Measurements from ENCODE around the gene NDFIP1. TPM values are rescaled to one million over a fixed set of nuclear protein-coding genes. Genes with fewer than 3 reads are reported as not detected.

NDFIP1 gene
- total RNA-seq, 1 experiment from 2014 or later, result 37.8 TPM

GRCh38 chr5:142132916-142133315 lies 24.3 kb downstream of the NDFIP1 start:
- Histone ChIP-seq H3K27me3 (ENCODE audit: insufficient read depth, low read length) (no peaks in the 10 kb centered on the region), H3K4me2 (ENCODE audit: low read length) (no peak overlapping the region), H3K9me2 (ENCODE audit: insufficient read depth) (no peaks in the 10 kb centered on the region), H2AFZ (ENCODE audit: low read depth, low read length, poor library complexity, severe bottlenecking) (no peak overlapping the region), H3K27ac (ENCODE audit: low read depth, low read length) (no peak overlapping the region), H3K4me1 (ENCODE audit: control insufficient read depth in 1 of 2, insufficient read depth in 2 of 2, low read length in 2 of 2) (no peaks in the 10 kb centered on the region), H3K9me3 (ENCODE audit: control insufficient read depth in 1 of 2, insufficient read depth in 1 of 2, low read depth in 1 of 2, low read length in 2 of 2) (no peaks in the 10 kb centered on the region), H4K20me1 (ENCODE audit: insufficient read depth) (no peaks in the 10 kb centered on the region), H3K79me2 (ENCODE audit: insufficient read depth, low read length) (peaks cover 52% of the 10 kb centered on the region), H3K4me3 (replicated peaks in 1 of 2; ENCODE audit: low read depth in 1 of 2, low read length in 2 of 2) (no peak overlapping the region), H3K9ac (ENCODE audit: low read length) (no peak overlapping the region), H3K36me3 (ENCODE audit: control insufficient read depth in 1 of 2, insufficient read depth in 2 of 2, low read length in 2 of 2) (peaks cover 0 to 8% of the 10 kb centered on the region in 2 experiments; a peak in 1 of 4 replicates)
- no peak for DNase-seq (ENCODE audit: low read depth, low spot score)
- intact Hi-C loops (cut with micrococcal nuclease), result no loop called here
- ATAC-seq, result no peak
- ChIA-PET RAD21 (ENCODE audit: low non-redundant PET in 1 of 2, low total read pairs in 2 of 2, uncharacterized antibody in 2 of 2, unreplicated experiment in 2 of 2) (no interaction called here), CTCF (no interaction called here), POLR2A (no interaction called here)
- TF ChIP-seq FOSL1 (IDR thresholded peaks at IDR 0.05; ENCODE audit: low read depth) (no peak), CBX3 (IDR thresholded peaks at IDR 0.05; ENCODE audit: low read depth) (no peak), MAX (IDR thresholded peaks at IDR 0.05) (no peak), ZNF274 (IDR thresholded peaks at IDR 0.05; ENCODE audit: low read depth, low read length) (no peak), CEBPB (IDR thresholded peaks at IDR 0.05; ENCODE audit: low read depth) (no peak), SP1 (IDR thresholded peaks at IDR 0.05; ENCODE audit: low read depth) (no peak), RAD21 (IDR thresholded peaks at IDR 0.05; ENCODE audit: low read depth) (no peak), CTCF (IDR thresholded peaks at IDR 0.05 in 2 of 3, conservative IDR thresholded peaks at IDR 0.05 in 1 of 3; ENCODE audit: borderline replicate concordance in 1 of 3, insufficient read depth in 1 of 3, low read depth in 2 of 3, low read length in 2 of 3) (no peak), POLR2A (IDR thresholded peaks at IDR 0.05; ENCODE audit: borderline replicate concordance, extremely low read depth, insufficient read depth, insufficient read length) (no peak), REST (IDR thresholded peaks at IDR 0.05; ENCODE audit: low read depth) (no peak), SRF (IDR thresholded peaks at IDR 0.05; ENCODE audit: low read depth) (no peak), ELF1 (IDR thresholded peaks at IDR 0.05; ENCODE audit: borderline replicate concordance, low read depth) (no peak)
- TSS peak; percentile 5 for BruUV-seq (replicated peaks)

Data from HCT116 (cell line).